MG63 (cell line): Measurements from ENCODE around the gene NCAM1. TPM values are rescaled to one million over a fixed set of nuclear protein-coding genes. Genes with fewer than 3 reads are reported as not detected.

Experiments
- DNase-seq: peaks from one replicate; pipeline ENCODE4 v3.0.0-alpha.2; 2020
- H3K27me3 ChIP-seq: fragments of 250-450 bp; sonication (Bioruptor Pico); 2 replicates; pipeline ENCODE4 v1.5.1; 2020; ENCODE audit warnings: mild to moderate bottlenecking, moderate library complexity
- H3K36me3 ChIP-seq: fragments of 250-450 bp; sonication (Bioruptor Pico); 2 replicates; pipeline ENCODE4 v1.5.1; 2020; ENCODE audit warnings: mild to moderate bottlenecking, moderate library complexity
- H3K4me3 ChIP-seq: fragments of 250-450 bp; sonication (Bioruptor Pico); 2 replicates; pipeline ENCODE4 v1.5.1; 2020; ENCODE audit warnings: mild to moderate bottlenecking, moderate library complexity
- H3K9me3 ChIP-seq: fragments of 250-450 bp; sonication (Bioruptor Pico); 2 replicates; pipeline ENCODE4 v1.5.1; 2020; ENCODE audit warnings: mild to moderate bottlenecking, moderate library complexity
- total RNA-seq: library from RNA; depleted of rRNA; stranded (reverse); fragments of >200 nt; shearing (Covaris generic); gene quantifications from 2 replicates; pipeline ENCODE4 v1.2.3, GENCODE V29; 2014; ENCODE audit warnings: low replicate concordance

The NCAM1 gene
- total RNA-seq, 1 experiment from 2014 or later, result 6.2 TPM

- Histone ChIP-seq H3K4me3 (no peak overlapping the region), H3K36me3 (no peaks in the 10 kb centered on the region), H3K9me3 (no peaks in the 10 kb centered on the region), H3K27me3 (no peaks in the 10 kb centered on the region)
- no peak for DNase-seq
These were observed 356.1 kb downstream of the NCAM1 start for GRCh38 chr11:113317339-113317738.

DNA sequence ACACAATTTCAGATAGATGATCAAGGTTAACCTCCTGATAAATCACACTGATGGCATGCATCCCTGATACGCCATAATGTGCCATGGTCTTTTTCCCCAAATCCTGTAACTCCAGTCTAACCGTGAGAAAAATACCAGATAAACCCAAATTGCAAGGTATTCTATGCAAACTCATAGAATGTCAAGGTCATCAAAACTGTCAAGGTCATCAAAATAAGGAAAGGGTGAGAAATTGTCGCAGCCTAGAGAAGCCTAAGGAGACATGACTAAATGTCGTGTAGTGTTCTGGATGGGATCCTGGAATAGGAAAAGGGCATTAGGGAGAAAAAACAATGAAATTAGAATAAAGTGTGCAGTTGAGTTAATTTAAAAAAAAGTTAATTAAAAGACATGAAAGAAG lies 357.9 kb downstream of the NCAM1 start:
- no peak for DNase-seq
- H3K36me3 ChIP-seq, result no peaks in the 10 kb centered on the region

GRCh38 chr11:113322158-113322557 lies 360.9 kb downstream of the NCAM1 start:
- Histone ChIP-seq H3K36me3 (no peaks in the 10 kb centered on the region; the same call in 1 of the 2 replicates), H3K27me3 (no peaks in the 10 kb centered on the region), H3K4me3 (no peak overlapping the region), H3K9me3 (no peaks in the 10 kb centered on the region)
- DNase-seq, result no peak

More for the DNA sequence above, 357.9 kb downstream of the NCAM1 start:
- Histone ChIP-seq H3K9me3 (no peaks in the 10 kb centered on the region), H3K4me3 (no peak overlapping the region), H3K27me3 (no peaks in the 10 kb centered on the region)

- Histone ChIP-seq H3K9me3 (no peaks in the 10 kb centered on the region), H3K36me3 (no peaks in the 10 kb centered on the region; the same call in 1 of the 2 replicates), H3K4me3 (no peak overlapping the region), H3K27me3 (no peaks in the 10 kb centered on the region)
- no peak for DNase-seq
These were observed 363.0 kb downstream of the NCAM1 start for GRCh38 chr11:113324250-113324649.
